ENCODE results near the gene EML4. TPM values are rescaled to one million over a fixed set of nuclear protein-coding genes. Genes with fewer than 3 reads are reported as not detected.

EML4 gene
- total and polyA plus RNA-seq, 10 of the 15 experiments (the other 5 are each of a cell fraction or from before 2014, with no cell fraction given) = 23.1 to 91.3 (median 77.4) TPM

GRCh38 chr2:42127425-42128424 lies 41.4 kb upstream of the EML4 start (continued):
- TF ChIP-seq, protein P1, sequence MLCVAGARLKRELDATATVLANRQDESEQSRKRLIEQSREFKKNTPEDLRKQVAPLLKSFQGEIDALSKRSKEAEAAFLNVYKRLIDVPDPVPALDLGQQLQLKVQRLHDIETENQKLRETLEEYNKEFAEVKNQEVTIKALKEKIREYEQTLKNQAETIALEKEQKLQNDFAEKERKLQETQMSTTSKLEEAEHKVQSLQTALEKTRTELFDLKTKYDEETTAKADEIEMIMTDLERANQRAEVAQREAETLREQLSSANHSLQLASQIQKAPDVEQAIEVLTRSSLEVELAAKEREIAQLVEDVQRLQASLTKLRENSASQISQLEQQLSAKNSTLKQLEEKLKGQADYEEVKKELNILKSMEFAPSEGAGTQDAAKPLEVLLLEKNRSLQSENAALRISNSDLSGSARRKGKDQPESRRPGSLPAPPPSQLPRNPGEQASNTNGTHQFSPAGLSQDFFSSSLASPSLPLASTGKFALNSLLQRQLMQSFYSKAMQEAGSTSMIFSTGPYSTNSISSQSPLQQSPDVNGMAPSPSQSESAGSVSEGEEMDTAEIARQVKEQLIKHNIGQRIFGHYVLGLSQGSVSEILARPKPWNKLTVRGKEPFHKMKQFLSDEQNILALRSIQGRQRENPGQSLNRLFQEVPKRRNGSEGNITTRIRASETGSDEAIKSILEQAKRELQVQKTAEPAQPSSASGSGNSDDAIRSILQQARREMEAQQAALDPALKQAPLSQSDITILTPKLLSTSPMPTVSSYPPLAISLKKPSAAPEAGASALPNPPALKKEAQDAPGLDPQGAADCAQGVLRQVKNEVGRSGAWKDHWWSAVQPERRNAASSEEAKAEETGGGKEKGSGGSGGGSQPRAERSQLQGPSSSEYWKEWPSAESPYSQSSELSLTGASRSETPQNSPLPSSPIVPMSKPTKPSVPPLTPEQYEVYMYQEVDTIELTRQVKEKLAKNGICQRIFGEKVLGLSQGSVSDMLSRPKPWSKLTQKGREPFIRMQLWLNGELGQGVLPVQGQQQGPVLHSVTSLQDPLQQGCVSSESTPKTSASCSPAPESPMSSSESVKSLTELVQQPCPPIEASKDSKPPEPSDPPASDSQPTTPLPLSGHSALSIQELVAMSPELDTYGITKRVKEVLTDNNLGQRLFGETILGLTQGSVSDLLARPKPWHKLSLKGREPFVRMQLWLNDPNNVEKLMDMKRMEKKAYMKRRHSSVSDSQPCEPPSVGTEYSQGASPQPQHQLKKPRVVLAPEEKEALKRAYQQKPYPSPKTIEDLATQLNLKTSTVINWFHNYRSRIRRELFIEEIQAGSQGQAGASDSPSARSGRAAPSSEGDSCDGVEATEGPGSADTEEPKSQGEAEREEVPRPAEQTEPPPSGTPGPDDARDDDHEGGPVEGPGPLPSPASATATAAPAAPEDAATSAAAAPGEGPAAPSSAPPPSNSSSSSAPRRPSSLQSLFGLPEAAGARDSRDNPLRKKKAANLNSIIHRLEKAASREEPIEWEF (IDR thresholded peaks at IDR 0.05; ENCODE audit: insufficient replicate concordance, low read depth, low read length) = no peak
- TF ChIP-seq BRCA1 (IDR thresholded peaks at IDR 0.05; ENCODE audit: low read depth, low read length) = no peak
- no peak for TF ChIP-seq RELA (IDR thresholded peaks at IDR 0.05; ENCODE audit: borderline replicate concordance, partially characterized antibody)
- TF ChIP-seq JUND (IDR thresholded peaks at IDR 0.05; ENCODE audit: low read depth, low read length) = no peak
- no peak for TF ChIP-seq PAX8 (IDR thresholded peaks at IDR 0.05)
- TF ChIP-seq CTCF (IDR thresholded peaks at IDR 0.05 in 2 of 3, conservative IDR thresholded peaks at IDR 0.05 in 1 of 3; ENCODE audit: control insufficient read depth in 2 of 3, extremely low read depth in 1 of 3, insufficient read depth in 1 of 3, low read depth in 3 of 3, low read length in 3 of 3) = no peak
- TF ChIP-seq IKZF1 (conservative IDR thresholded peaks at IDR 0.05) = peak; percentile 62; the same call in 1 of the 2 replicates
- TF ChIP-seq ZNF622 (IDR thresholded peaks at IDR 0.05) = no peak
- no peak; the same call in 1 of the 2 replicates for TF ChIP-seq SMARCA5 (IDR thresholded peaks at IDR 0.05)
- peak; percentile 68; the same call in 1 of the 2 replicates for TF ChIP-seq ATF2 (IDR thresholded peaks at IDR 0.05; ENCODE audit: low read length)
- TF ChIP-seq, protein P2, sequence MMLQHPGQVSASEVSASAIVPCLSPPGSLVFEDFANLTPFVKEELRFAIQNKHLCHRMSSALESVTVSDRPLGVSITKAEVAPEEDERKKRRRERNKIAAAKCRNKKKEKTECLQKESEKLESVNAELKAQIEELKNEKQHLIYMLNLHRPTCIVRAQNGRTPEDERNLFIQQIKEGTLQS (IDR thresholded peaks at IDR 0.05; ENCODE audit: borderline replicate concordance, extremely low read depth, low read depth, low read length) = no peak
- no peak for TF ChIP-seq MYB (IDR thresholded peaks at IDR 0.05; ENCODE audit: borderline replicate concordance, low read depth, low read length)
- peak; percentile 23 for TF ChIP-seq SP1 (IDR thresholded peaks at IDR 0.05; ENCODE audit: low read depth, low read length)
- no peak for TF ChIP-seq HCFC1 (IDR thresholded peaks at IDR 0.05; ENCODE audit: low read length)
